HUES64 (cell line): Measurements from ENCODE around the gene NDUFC2.

Experiments
- H3K27ac ChIP-seq: 2 replicates; pipeline ENCODE4 v1.7.0; 2013; ENCODE audit warnings: low read depth, low read length, inconsistent platforms
- H3K27me3 ChIP-seq: 2 replicates; pipeline ENCODE4 v1.6.1; 2013; ENCODE audit warnings: mild to moderate bottlenecking, low read length; ENCODE audit not compliant: insufficient read depth
- H3K36me3 ChIP-seq: 2 replicates; pipeline ENCODE4 v1.6.1; 2013; ENCODE audit warnings: mild to moderate bottlenecking, low read length; ENCODE audit not compliant: insufficient read depth
- H3K4me1 ChIP-seq: 2 replicates; pipeline ENCODE4 v1.6.1; 2013; ENCODE audit warnings: mild to moderate bottlenecking, low read length, moderate library complexity; ENCODE audit not compliant: insufficient read depth
- H3K4me3 ChIP-seq: 2 replicates; pipeline ENCODE4 v1.5.1; 2013; ENCODE audit warnings: mild to moderate bottlenecking, low read length, moderate library complexity
- H3K9ac ChIP-seq: 2 replicates; pipeline ENCODE4 v1.6.1; 2013; ENCODE audit warnings: mild to moderate bottlenecking, low read depth, low read length
- H3K9me3 ChIP-seq: 2 replicates; pipeline ENCODE4 v1.6.1; 2013; ENCODE audit warnings: low read depth, low read length; ENCODE audit not compliant: insufficient read depth
- WGBS: fragments of 150-250, 120-280 bp; methylation state at CpG from one replicate; pipeline ENCODE4 v1.1.7; 2013; ENCODE audit warnings: missing lambda C conversion rate; 5-methylcytosine and 5-hydroxymethylcytosine counted together

The NDUFC2 gene

DNA sequence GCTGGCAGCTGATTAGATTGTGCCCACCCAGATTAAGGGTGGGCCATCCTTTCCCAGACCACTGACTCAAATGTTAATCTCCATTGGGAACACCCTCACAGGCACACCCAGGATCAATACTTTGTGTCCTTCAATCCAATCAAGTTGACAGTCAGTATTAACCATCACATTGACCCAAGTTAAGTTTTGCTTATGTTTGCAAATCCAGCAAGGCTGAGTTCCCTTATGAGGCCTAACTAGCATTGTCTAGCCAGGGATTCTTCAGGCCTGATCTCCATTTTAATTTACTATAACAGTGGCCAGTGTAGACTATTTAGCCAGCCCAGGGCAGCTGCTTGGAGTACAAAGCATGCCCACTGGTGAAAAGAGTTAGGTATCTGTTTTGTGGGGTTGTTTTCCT, 54.3 kb downstream of the NDUFC2 start:
- no peak overlapping the region for H3K9ac ChIP-seq
- no peaks in the 10 kb centered on the region for H3K36me3 ChIP-seq
- no peaks in the 10 kb centered on the region for H3K4me1 ChIP-seq
- 0 out of 2 replicates have a peak, but pooled peaks cover 3% of the 10 kb centered on the region for H3K9me3 ChIP-seq
- no peak overlapping the region for H3K27ac ChIP-seq
- H3K27me3 ChIP-seq: no peaks in the 10 kb centered on the region
- H3K4me3 ChIP-seq: no peak overlapping the region

- WGBS: 77% methylated on average over 7 of the region's 7 CpGs
- no peaks in the 10 kb centered on the region for H3K4me1 ChIP-seq
- peak overlapping the region; percentile 71 for H3K9ac ChIP-seq
- no peaks in the 10 kb centered on the region for H3K36me3 ChIP-seq
- no peaks in the 10 kb centered on the region for H3K27me3 ChIP-seq
- H3K9me3 ChIP-seq: 0 out of 2 replicates have a peak, but pooled peaks cover 3% of the 10 kb centered on the region
- no peak overlapping the region for H3K27ac ChIP-seq
- H3K4me3 ChIP-seq: peak overlapping the region; percentile 64
These were observed 56.2 kb downstream of the NDUFC2 start for GRCh38 chr11:78023426-78023825.

DNA sequence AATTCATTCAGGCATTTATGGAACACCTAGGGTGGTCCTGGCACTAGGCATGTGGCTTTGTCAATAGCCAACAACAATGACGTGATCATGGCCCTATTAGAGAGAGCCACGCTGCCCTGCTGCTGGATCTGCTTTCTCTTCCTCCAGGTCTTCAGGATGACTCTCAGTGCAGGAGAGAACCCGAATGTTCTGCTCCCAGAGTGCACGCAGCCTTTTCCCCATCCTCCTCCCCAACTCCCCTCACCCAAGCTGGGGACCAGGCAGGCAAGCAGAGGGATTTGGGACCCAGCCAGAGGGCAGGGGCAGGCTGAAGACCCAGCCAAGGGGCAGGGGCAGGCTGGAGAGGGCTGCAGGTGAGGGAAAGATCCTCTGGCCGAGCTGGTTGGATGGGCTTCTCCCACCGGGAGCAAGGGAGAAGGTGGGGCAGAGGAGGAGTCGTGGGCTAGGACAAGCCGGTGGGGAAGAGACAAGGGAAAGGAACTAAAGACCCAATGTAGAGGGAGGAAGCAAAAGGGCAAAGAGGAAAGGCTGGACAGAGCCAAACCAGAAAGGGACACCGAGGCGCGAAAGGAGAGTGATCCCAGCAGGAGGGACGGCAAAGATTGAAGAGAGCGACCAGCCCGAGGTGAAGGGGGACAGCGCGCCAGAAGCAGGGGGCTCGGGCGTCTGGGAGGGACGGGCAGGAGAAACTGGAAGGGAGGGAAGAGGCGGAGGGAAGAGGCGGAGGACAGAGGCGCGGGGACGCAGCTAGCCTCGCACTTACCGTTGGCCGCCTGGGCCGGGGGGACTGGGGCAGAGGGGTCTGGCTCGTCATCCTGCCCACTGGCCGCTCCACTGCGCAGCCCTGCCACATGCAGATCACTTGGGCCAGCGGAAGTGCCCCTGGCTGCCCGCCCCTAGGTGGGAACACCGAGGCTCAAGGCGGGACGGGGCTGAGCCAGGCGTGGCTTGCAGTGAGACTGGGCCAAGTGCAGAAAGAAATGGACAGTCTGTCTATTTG, 57.0 kb downstream of the NDUFC2 start, which contains the start of gene KCTD14:
TSS of gene KCTD14 (minus strand) at position 880 of the 1,000 bp plus-strand sequence. CDS start at position 853, 27 bp downstream.
- Histone ChIP-seq H3K27me3 (no peaks in the 10 kb centered on the region), H3K9ac (peak within 1 kb of the TSS; percentile 71), H3K4me3 (peak within 1 kb of the TSS; percentile 64), H3K4me1 (no peaks in the 10 kb centered on the region), H3K9me3 (0 out of 2 replicates have a peak, but pooled peaks cover under 1% of the 10 kb centered on the region), H3K36me3 (no peaks in the 10 kb centered on the region), H3K27ac (peak within 1 kb of the TSS; percentile 20)
- 5% methylated on average over 37 of the region's 37 CpGs for WGBS

GRCh38 chr11:78021611-78022010, 58.1 kb downstream of the NDUFC2 start:
- Histone ChIP-seq H3K27me3 (no peaks in the 10 kb centered on the region), H3K4me3 (no peak overlapping the region; the same call in 1 of the 2 replicates), H3K4me1 (no peaks in the 10 kb centered on the region), H3K9me3 (no peaks in the 10 kb centered on the region), H3K36me3 (peaks cover 4% of the 10 kb centered on the region), H3K27ac (no peak overlapping the region), H3K9ac (0 out of 2 replicates have a peak overlapping the region, but pooled peaks have one; percentile 71)
- WGBS: 91% methylated on average over 6 of the region's 6 CpGs

- 32% methylated on average over 3 of the region's 3 CpGs for WGBS
- no peak overlapping the region for H3K27ac ChIP-seq
- no peaks in the 10 kb centered on the region for H3K4me1 ChIP-seq
- no peaks in the 10 kb centered on the region for H3K9me3 ChIP-seq
- no peaks in the 10 kb centered on the region for H3K27me3 ChIP-seq
- H3K9ac ChIP-seq: no peak overlapping the region
- no peak overlapping the region for H3K4me3 ChIP-seq
- peaks cover 17% of the 10 kb centered on the region for H3K36me3 ChIP-seq
These were observed 59.4 kb downstream of the NDUFC2 start for GRCh38 chr11:78020246-78020645.

- Histone ChIP-seq H3K27ac (no peak overlapping the region), H3K4me3 (no peak overlapping the region), H3K9me3 (no peaks in the 10 kb centered on the region), H3K4me1 (no peaks in the 10 kb centered on the region), H3K9ac (no peak overlapping the region), H3K36me3 (peaks cover 17% of the 10 kb centered on the region), H3K27me3 (no peaks in the 10 kb centered on the region)
- WGBS: 62% methylated on average over 4 of the region's 4 CpGs
These were observed 59.9 kb downstream of the NDUFC2 start for GRCh38 chr11:78019808-78020207.
